H1 (cell line): ENCODE measurements around the gene MYOZ2. TPM values are rescaled to one million over a fixed set of nuclear protein-coding genes. Genes with fewer than 3 reads are reported as not detected.

Source experiments
- CTCF ChIA-PET: fragments of 300-600 bp; sonication (Branson Sonifier 250); formaldehyde crosslinking; loops from one replicate; lab custom pipeline; 2021; ENCODE audit not compliant: partially characterized antibody; lab: Charles Lee
- POLR2A ChIA-PET: fragments of 300-600 bp; sonication (Branson Sonifier 250); formaldehyde crosslinking; loops from one replicate; lab custom pipeline; 2021; ENCODE audit warnings: inconsistent platforms; ENCODE audit not compliant: partially characterized antibody; lab: Charles Lee
- DNase-seq, 2 experiments: peaks; one replicate each; pipeline versions ENCODE4 v3.0.0 to v3.0.0-alpha.2; 2010 to 2022; ENCODE audit warnings: low spot score in 2 of 2, low read depth in 1 of 2, mixed read lengths in 1 of 2
- FAIRE-seq: peaks from 2 replicates; lab custom pipeline; 2011; peaks lifted over from hg19 to GRCh38; lab: Jason Lieb, UNC
- H2AFZ ChIP-seq: 2 replicates; pipeline ENCODE4 v1.8.1; 2012; ENCODE audit warnings: low read length, inconsistent platforms
- H2AK5ac ChIP-seq: 2 replicates; pipeline ENCODE4 v1.6.1; 2013; ENCODE audit warnings: low read depth, low read length
- H2BK120ac ChIP-seq: replicated peaks from 2 replicates; pipeline ENCODE3; 2013; ENCODE audit warnings: low read depth, low read length, inconsistent platforms
- H2BK12ac ChIP-seq: 2 replicates; pipeline ENCODE4 v1.6.1; 2013; ENCODE audit warnings: low read depth, low read length
- H2BK15ac ChIP-seq: 2 replicates; pipeline ENCODE4 v1.6.1; 2013; ENCODE audit warnings: low read length
- H2BK20ac ChIP-seq: 2 replicates; pipeline ENCODE4 v1.6.1; 2013; ENCODE audit warnings: low read length
- H2BK5ac ChIP-seq: 2 replicates; pipeline ENCODE4 v1.6.1; 2013; ENCODE audit warnings: low read depth, low read length
- H3K14ac ChIP-seq: 2 replicates; pipeline ENCODE4 v1.6.1; 2013; ENCODE audit warnings: inconsistent platforms; ENCODE audit not compliant: insufficient read length
- H3K18ac ChIP-seq: 2 replicates; pipeline ENCODE4 v1.6.1; 2013; ENCODE audit warnings: low read length; ENCODE audit errors: extremely low read depth
- H3K23ac ChIP-seq: 2 replicates; pipeline ENCODE4 v1.6.1; 2013; ENCODE audit warnings: inconsistent platforms; ENCODE audit not compliant: insufficient read length
- H3K23me2 ChIP-seq: 2 replicates; pipeline ENCODE4 v1.6.1; 2013; ENCODE audit warnings: low read depth, low read length
- H3K27ac ChIP-seq: 2 replicates; pipeline ENCODE4 v1.6.1; 2011; ENCODE audit warnings: low read depth, low read length, inconsistent platforms
- H3K27me3 ChIP-seq, 4 experiments: replicated peaks in 1 of 4; 1 replicate in 1 of 4; 2 replicates in 3 of 4; pipeline versions ENCODE4 v1.6.1 to v1.8.1; 2011 to 2013; ENCODE audit warnings: low read length in 3 of 4, mild to moderate bottlenecking in 3 of 4, inconsistent platforms in 2 of 4, mixed read lengths in 2 of 4, moderate library complexity in 1 of 4; ENCODE audit not compliant: control insufficient read depth in 3 of 4, insufficient read depth in 3 of 4; ENCODE audit errors: extremely low read depth in 1 of 4
- H3K36me3 ChIP-seq, 4 experiments: 2 replicates each; pipeline versions ENCODE4 v1.6.1 to v1.8.1; 2011 to 2013; ENCODE audit warnings: mild to moderate bottlenecking in 4 of 4, low read length in 3 of 4, moderate library complexity in 2 of 4, control low read depth in 1 of 4, inconsistent platforms in 1 of 4; ENCODE audit not compliant: insufficient read depth in 4 of 4, control insufficient read depth in 2 of 4
- H3K4ac ChIP-seq: replicated peaks from 2 replicates; pipeline ENCODE3; 2013; ENCODE audit warnings: low read length, low read depth, mixed read lengths, inconsistent platforms; ENCODE audit not compliant: insufficient read length
- H3K4me1 ChIP-seq, 4 experiments: replicated peaks in 1 of 4; 1 replicate in 1 of 4; 2 replicates in 3 of 4; pipeline versions ENCODE4 v1.6.1 to v1.8.1; 2011 to 2013; ENCODE audit warnings: low read length in 3 of 4, inconsistent platforms in 2 of 4, mixed read lengths in 1 of 4; ENCODE audit not compliant: insufficient read depth in 4 of 4, control insufficient read depth in 3 of 4
- H3K4me2 ChIP-seq, 2 experiments: 2 replicates each; pipeline versions ENCODE4 v1.6.1 to v1.8.1; 2011 to 2013; ENCODE audit warnings: low read depth in 2 of 2, low read length in 2 of 2, control low read depth in 1 of 2, inconsistent platforms in 1 of 2, mild to moderate bottlenecking in 1 of 2; ENCODE audit not compliant: insufficient read depth in 1 of 2
- H3K4me3 ChIP-seq, 4 experiments: fragments of 200-600, 300-600 bp in 1 of 4; sonication (generic), shearing (Covaris generic), sonication (Bioruptor Twin) in 1 of 4; 2 replicates each; pipeline versions ENCODE4 v1.5.1 to v1.8.1; 2011 to 2016; ENCODE audit warnings: low read length in 4 of 4, low read depth in 3 of 4, control low read depth in 2 of 4, inconsistent platforms in 2 of 4, mild to moderate bottlenecking in 2 of 4, mixed read lengths in 1 of 4, moderate library complexity in 1 of 4; ENCODE audit not compliant: insufficient read depth in 2 of 4; ENCODE audit errors: extremely low read depth in 1 of 4
- H3K56ac ChIP-seq: replicated peaks from 2 replicates; pipeline ENCODE3; 2013; ENCODE audit warnings: low read depth, mild to moderate bottlenecking, mixed read lengths, low read length, inconsistent platforms; ENCODE audit not compliant: insufficient read length
- H3K79me1 ChIP-seq: 2 replicates; pipeline ENCODE4 v1.6.1; 2013; ENCODE audit warnings: low read depth, low read length, control low read depth
- H3K79me2 ChIP-seq, 2 experiments: 2 replicates each; pipeline versions ENCODE4 v1.6.1 to v1.8.1; 2012 to 2013; ENCODE audit warnings: low read length in 2 of 2, mild to moderate bottlenecking in 2 of 2, inconsistent platforms in 1 of 2; ENCODE audit not compliant: insufficient read depth in 2 of 2, control insufficient read depth in 1 of 2
- H3K9ac ChIP-seq, 4 experiments: replicated peaks in 1 of 4; 1 replicate in 1 of 4; 2 replicates in 3 of 4; pipeline versions ENCODE4 v1.6.1 to v1.8.1; 2011 to 2013; ENCODE audit warnings: low read depth in 3 of 4, low read length in 3 of 4, control low read depth in 2 of 4, mild to moderate bottlenecking in 2 of 4, moderate library complexity in 2 of 4, inconsistent platforms in 1 of 4; ENCODE audit errors: extremely low read depth in 1 of 4
- H3K9me3 ChIP-seq, 2 experiments: 2 replicates each; pipeline versions ENCODE4 v1.6.1 to v1.8.1; 2012 to 2013; ENCODE audit warnings: mild to moderate bottlenecking in 2 of 2, moderate library complexity in 2 of 2, control low read depth in 1 of 2, inconsistent platforms in 1 of 2, low read depth in 1 of 2, low read length in 1 of 2, mixed read lengths in 1 of 2; ENCODE audit not compliant: insufficient read depth in 2 of 2
- H4K20me1 ChIP-seq, 2 experiments: replicated peaks in 1 of 2; 2 replicates each; pipeline versions ENCODE3 to v1.8.1; 2011 to 2013; ENCODE audit warnings: inconsistent platforms in 2 of 2, low read length in 2 of 2, mild to moderate bottlenecking in 1 of 2; ENCODE audit not compliant: insufficient read depth in 2 of 2, control insufficient read depth in 1 of 2
- H4K5ac ChIP-seq: 2 replicates; pipeline ENCODE4 v1.6.1; 2013; ENCODE audit warnings: low read length, low read depth, mixed read lengths, inconsistent platforms; ENCODE audit not compliant: insufficient read length
- H4K8ac ChIP-seq: 2 replicates; pipeline ENCODE4 v1.8.0; 2013; ENCODE audit warnings: mild to moderate bottlenecking, moderate library complexity, low read length, inconsistent platforms; ENCODE audit not compliant: insufficient read depth; ENCODE audit errors: extremely low read depth
- H4K91ac ChIP-seq: replicated peaks from 2 replicates; pipeline ENCODE3; 2013; ENCODE audit warnings: low read length, mixed read lengths, inconsistent platforms; ENCODE audit not compliant: insufficient read length
- CREB1 ChIP-seq: IDR thresholded peaks from 2 replicates; pipeline ENCODE4 v1.6.1; 2012; ENCODE audit warnings: inconsistent platforms
- GABPA ChIP-seq: IDR thresholded peaks from 2 replicates; pipeline ENCODE4 v1.6.1; 2011; ENCODE audit warnings: mild to moderate bottlenecking, low read length, moderate library complexity, borderline replicate concordance; ENCODE audit not compliant: insufficient read depth
- HDAC2 ChIP-seq, 2 experiments: fragments of 300-600 bp in 1 of 2; sonication (generic) in 1 of 2; IDR thresholded peaks; 2 replicates each; pipeline ENCODE4 v1.6.1; 2011 to 2012; ENCODE audit warnings: low read depth in 2 of 2, low read length in 2 of 2, mild to moderate bottlenecking in 2 of 2, moderate library complexity in 2 of 2, borderline replicate concordance in 1 of 2, inconsistent platforms in 1 of 2
- HDAC6 ChIP-seq: IDR thresholded peaks from one replicate; pipeline ENCODE4 v1.7.1; 2012; ENCODE audit warnings: low read depth, mild to moderate bottlenecking, inconsistent platforms, low read length, moderate library complexity
- JUND ChIP-seq: IDR thresholded peaks from 2 replicates; pipeline ENCODE4 v1.6.1; 2011; ENCODE audit warnings: mild to moderate bottlenecking, improper control_type of control experiment, low read length
- POLR2AphosphoS5 ChIP-seq: IDR thresholded peaks from 2 replicates; pipeline ENCODE4 v1.6.1; 2011; ENCODE audit warnings: low read depth, low read length
- RFX5 ChIP-seq: IDR thresholded peaks from 2 replicates; pipeline ENCODE4 v1.6.1; 2011; ENCODE audit warnings: low read depth, low read length, improper control_type of control experiment, borderline replicate concordance
- SIX5 ChIP-seq: IDR thresholded peaks from 2 replicates; pipeline ENCODE4 v1.6.1; 2011; ENCODE audit warnings: mild to moderate bottlenecking, low read depth, low read length
- YY1 ChIP-seq: IDR thresholded peaks from 2 replicates; pipeline ENCODE4 v1.6.1; 2011; ENCODE audit warnings: low read depth, mild to moderate bottlenecking, low read length
- polyA plus RNA-seq, 7 experiments: library from polyadenylated mRNA; depleted of rRNA in 3 of 7; stranded (reverse) in 5 of 7; unstranded in 2 of 7; fragments of >200 nt in 5 of 7; fragments of 200-250 nt in 2 of 7; gene quantifications; 1 replicate in 5 of 7; 2 replicates in 1 of 7; 4 replicates in 1 of 7; pipeline versions ENCODE4 v1.2.1 to v1.2.3, GENCODE V29; 2011 to 2013; ENCODE audit warnings: missing spikeins in 2 of 7, mixed read lengths in 2 of 7
- total RNA-seq: library from RNA; stranded (reverse); fragmentation: NEBNext Ultra II Directional; extraction: Animal tissue kit (Norgen Biotek cat#: 25700); gene quantifications from 2 replicates; pipeline ENCODE4 v1.2.1, GENCODE V29; 2021
- TF ChIP-seq, protein P1 (sequence below): IDR thresholded peaks from 2 replicates; pipeline ENCODE4 v1.6.1; 2012; ENCODE audit warnings: low read length, inconsistent platforms

MYOZ2 gene
- total and polyA plus RNA-seq, 2 of the 8 experiments (the other 6 are each of a cell fraction or from before 2014, with no cell fraction given): not detected

- Histone ChIP-seq H3K18ac (no peak overlapping the region), H4K91ac (no peak overlapping the region), H3K27me3 (no peaks in the 10 kb centered on the region), H3K23me2 (no peaks in the 10 kb centered on the region), H3K14ac (no peak overlapping the region), H3K36me3 (no peaks in the 10 kb centered on the region), H2BK5ac (no peak overlapping the region), H2BK120ac (no peak overlapping the region), H4K8ac (no peak overlapping the region), H3K9ac (no peak overlapping the region), H2BK20ac (no peak overlapping the region), H3K9me3 (no peaks in the 10 kb centered on the region), H4K20me1 (no peaks in the 10 kb centered on the region), H3K4me2 (no peak overlapping the region), H3K27ac (no peak overlapping the region), H3K79me2 (no peaks in the 10 kb centered on the region), H2BK15ac (no peak overlapping the region), H3K56ac (no peak overlapping the region), H2AK5ac (no peak overlapping the region), H3K79me1 (no peaks in the 10 kb centered on the region), H3K4me1 (peaks cover 0 to 3% (median 0%) of the 10 kb centered on the region in 4 experiments; a peak in 1 of 7 replicates), H3K4me3 (no peak overlapping the region), H2BK12ac (no peak overlapping the region), H2AFZ (no peak overlapping the region), H3K23ac (no peak overlapping the region), H4K5ac (no peak overlapping the region), H3K4ac (no peak overlapping the region)
- DNase-seq (no peak), FAIRE-seq (no peak)
- ChIA-PET POLR2A (no interaction called here), CTCF (no interaction called here)
- TF ChIP-seq HDAC6 (no peak), JUND (no peak), GABPA (no peak), HDAC2 (IDR thresholded peaks at IDR 0.05; ENCODE audit: borderline replicate concordance in 1 of 2, low read depth in 2 of 2, low read length in 2 of 2) (no peak), CREB1 (no peak), SIX5 (no peak), POLR2AphosphoS5 (no peak), RFX5 (no peak), YY1 (no peak)
- TF ChIP-seq, protein P1, sequence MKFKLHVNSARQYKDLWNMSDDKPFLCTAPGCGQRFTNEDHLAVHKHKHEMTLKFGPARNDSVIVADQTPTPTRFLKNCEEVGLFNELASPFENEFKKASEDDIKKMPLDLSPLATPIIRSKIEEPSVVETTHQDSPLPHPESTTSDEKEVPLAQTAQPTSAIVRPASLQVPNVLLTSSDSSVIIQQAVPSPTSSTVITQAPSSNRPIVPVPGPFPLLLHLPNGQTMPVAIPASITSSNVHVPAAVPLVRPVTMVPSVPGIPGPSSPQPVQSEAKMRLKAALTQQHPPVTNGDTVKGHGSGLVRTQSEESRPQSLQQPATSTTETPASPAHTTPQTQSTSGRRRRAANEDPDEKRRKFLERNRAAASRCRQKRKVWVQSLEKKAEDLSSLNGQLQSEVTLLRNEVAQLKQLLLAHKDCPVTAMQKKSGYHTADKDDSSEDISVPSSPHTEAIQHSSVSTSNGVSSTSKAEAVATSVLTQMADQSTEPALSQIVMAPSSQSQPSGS: no peak
Measured at GRCh38 chr4:119111296-119111695, 24.3 kb upstream of the MYOZ2 start.
